ENCODE measurements around the gene APBB2.
A peak's percentile ranks its signal among the peaks of the same experiment; 100 is the strongest.

Gene APBB2

DNA sequence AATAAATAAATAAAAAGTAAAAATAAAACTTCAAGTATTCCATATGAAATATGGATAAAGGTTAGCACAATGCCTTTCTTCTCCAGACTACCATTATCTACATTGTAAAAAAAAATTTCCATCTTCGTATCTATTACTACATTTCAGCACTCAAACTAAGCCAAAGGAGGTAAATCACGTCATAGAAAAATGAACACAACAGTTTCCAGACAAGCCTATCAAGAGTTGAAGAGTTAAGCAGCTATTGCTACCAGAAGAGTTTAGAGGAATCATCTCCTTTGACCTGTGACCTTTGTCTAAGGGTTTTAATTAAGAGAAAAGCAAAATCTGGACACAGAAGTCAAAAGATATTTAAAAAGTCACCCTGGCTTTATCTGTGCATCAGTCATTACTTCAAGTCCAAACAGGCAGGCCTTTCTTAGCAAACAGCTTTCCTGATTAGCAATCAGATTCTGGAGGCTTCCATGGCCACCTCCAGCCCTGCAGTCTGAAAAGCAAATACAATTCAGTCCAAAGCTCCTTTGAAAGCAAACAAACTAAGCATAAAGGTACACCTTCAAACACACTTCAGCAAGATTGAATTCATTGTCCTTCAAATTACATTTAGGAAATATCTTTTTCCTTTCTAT lies 82.2 kb downstream of the APBB2 start:
- Histone ChIP-seq H3K36me3 (ENCODE audit: control insufficient read depth, insufficient read depth, low read length, severe bottlenecking) (no peaks in the 10 kb centered on the region), H3K9ac (ENCODE audit: low read length) (no peak overlapping the region), H3K9me3 (ENCODE audit: control insufficient read depth, low read length) (no peaks in the 10 kb centered on the region), H3K4me3 (ENCODE audit: low read length) (no peak overlapping the region), H3K4me1 (ENCODE audit: control insufficient read depth, insufficient read depth, low read length) (peaks cover 37% of the 10 kb centered on the region), H3K27me3 (replicated peaks; ENCODE audit: control insufficient read depth, insufficient read depth, low read length) (no peaks in the 10 kb centered on the region)
- DNase-seq (ENCODE audit: low read depth), result no peak

DNA sequence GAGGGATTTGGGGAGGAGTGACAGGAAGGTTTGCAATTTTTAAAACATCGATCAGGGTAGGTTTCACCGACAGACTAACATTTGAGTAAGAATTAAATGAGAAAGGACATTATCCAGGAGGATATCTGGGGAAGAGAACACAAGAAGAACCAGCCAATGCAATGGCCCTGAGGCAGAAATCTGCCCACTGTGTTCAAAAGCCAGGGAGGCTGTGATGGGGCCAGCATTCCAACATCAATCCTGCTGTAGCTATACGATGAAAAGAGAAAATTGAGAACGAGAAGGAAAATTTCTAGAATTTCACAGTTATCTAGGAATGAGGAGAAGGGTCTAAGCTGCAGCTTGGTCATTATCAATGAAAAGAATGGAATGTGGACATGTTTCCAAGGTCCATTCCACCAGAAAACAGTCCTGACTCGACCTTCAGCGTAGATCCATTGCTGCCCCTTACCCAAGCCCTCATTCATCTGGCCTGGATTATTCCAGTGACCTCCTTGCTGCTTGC lies 84.4 kb downstream of the APBB2 start:
- Histone ChIP-seq H3K4me1 (ENCODE audit: control insufficient read depth, insufficient read depth, low read length) (peaks cover 32% of the 10 kb centered on the region), H3K27me3 (replicated peaks; ENCODE audit: control insufficient read depth, insufficient read depth, low read length) (no peaks in the 10 kb centered on the region), H3K9ac (ENCODE audit: low read length) (no peak overlapping the region), H3K4me3 (ENCODE audit: low read length) (no peak overlapping the region), H3K9me3 (ENCODE audit: control insufficient read depth, low read length) (no peaks in the 10 kb centered on the region), H3K36me3 (ENCODE audit: control insufficient read depth, insufficient read depth, low read length, severe bottlenecking) (no peaks in the 10 kb centered on the region)
- no peak for DNase-seq (ENCODE audit: low read depth)

DNA sequence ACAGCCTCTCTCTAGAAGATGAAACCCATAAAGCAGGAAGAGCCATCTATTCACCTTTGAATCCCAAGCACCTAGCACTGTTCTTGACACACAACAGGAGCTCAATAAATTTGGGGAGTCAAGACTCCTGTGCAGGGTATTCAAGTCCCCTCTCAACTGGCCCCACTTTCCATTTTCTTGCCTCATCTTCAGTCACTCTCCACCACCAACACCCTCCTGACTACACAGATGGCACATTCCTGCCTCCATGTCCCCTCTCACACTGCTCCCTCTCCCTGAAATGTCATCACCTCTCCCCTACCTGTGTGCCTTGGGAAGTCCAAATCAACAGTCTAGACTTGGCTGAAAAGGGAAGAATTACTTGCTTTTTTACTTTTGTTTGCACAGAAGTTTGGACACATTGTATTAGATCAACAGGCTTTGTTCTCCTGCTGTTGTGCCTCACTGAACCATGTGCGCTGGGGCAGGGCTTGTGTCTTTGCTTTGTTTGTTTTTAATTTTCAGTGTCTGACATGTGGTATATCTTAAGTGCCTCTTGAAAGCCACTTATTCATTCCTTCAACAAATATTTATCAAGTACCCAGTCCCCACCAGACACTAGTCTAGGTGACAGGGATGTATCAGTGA lies 85.1 kb downstream of the APBB2 start:
- Histone ChIP-seq H3K36me3 (ENCODE audit: control insufficient read depth, insufficient read depth, low read length, severe bottlenecking) (no peaks in the 10 kb centered on the region), H3K9ac (ENCODE audit: low read length) (no peak overlapping the region), H3K27me3 (replicated peaks; ENCODE audit: control insufficient read depth, insufficient read depth, low read length) (no peaks in the 10 kb centered on the region)

DNA sequence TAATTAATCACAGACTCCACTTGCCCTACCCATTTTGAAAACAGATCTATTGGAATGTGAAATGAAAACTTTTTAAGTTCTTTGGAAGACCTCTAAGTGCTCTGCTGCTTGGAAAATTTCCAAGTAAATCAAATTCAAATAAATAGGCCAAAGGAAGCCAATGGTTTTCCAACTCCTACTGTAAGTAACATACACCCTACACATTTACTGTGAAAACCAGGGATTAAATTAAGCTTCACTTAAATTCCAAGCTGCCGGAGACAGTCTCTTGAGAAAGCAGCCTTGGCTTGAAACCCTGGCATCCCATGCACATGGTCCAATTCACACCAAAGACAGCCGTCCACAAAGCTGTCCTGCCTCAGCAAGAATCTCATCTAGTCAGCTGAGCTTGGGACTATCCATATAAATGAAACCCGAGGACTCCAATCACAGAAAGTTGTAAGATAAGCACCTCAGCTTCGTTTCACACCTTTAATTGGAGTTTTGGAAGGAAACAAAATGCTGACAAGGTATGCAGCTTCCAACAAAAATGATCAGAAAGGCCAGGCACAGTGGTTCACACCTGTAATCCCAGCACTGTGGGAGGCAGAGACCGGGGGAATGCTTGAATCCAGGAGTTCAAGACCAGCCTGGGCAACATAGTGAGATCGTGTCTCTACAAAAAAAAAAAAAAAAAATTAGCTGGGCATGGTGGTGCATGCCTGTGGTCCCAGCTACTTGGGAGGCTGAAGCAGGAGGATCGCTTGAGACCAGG lies 88.6 kb downstream of the APBB2 start:
- Histone ChIP-seq H3K4me3 (ENCODE audit: low read length) (no peak overlapping the region), H3K9me3 (ENCODE audit: control insufficient read depth, low read length) (no peaks in the 10 kb centered on the region), H3K27me3 (replicated peaks; ENCODE audit: control insufficient read depth, insufficient read depth, low read length) (no peaks in the 10 kb centered on the region), H3K36me3 (ENCODE audit: control insufficient read depth, insufficient read depth, low read length, severe bottlenecking) (no peaks in the 10 kb centered on the region), H3K4me1 (ENCODE audit: control insufficient read depth, insufficient read depth, low read length) (peaks cover 22% of the 10 kb centered on the region), H3K9ac (ENCODE audit: low read length) (no peak overlapping the region)
- peak; percentile 57 for DNase-seq (ENCODE audit: low read depth)

More for the DNA sequence above, 85.1 kb downstream of the APBB2 start:
- DNase-seq (ENCODE audit: low read depth), result no peak
- no peak overlapping the region for H3K4me3 ChIP-seq (ENCODE audit: low read length)
- no peaks in the 10 kb centered on the region for H3K9me3 ChIP-seq (ENCODE audit: control insufficient read depth, low read length)
- peaks cover 29% of the 10 kb centered on the region for H3K4me1 ChIP-seq (ENCODE audit: control insufficient read depth, insufficient read depth, low read length)

DNA sequence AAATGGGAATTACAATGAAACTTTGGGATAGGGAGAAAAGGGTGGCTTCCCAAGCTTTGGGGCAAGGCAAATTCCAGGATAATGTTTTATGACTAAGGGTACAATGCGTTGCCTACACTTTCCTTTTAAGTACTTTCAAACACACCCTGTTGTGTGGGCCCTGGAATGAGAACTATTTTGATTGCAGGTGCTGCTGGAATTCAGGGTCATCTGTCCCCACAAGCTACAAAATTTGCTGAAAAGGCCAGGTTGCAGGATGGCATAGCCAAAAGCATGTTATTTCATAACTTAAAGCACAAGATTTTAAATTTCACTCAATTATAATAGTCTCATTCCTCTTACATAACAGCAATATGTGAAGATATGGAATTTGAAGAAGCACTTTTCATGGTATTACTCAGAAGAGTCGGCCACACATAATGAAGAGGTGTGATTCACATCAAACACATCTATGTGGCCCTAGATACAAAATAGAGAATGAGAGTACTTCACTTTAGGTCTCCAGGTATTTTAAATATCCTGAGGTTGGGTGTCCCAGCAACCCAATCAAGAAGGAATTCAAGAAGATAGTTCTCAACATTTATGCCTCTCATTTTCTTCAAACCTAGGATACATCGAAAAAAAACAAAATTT lies 89.3 kb downstream of the APBB2 start:
- DNase-seq (ENCODE audit: low read depth), result no peak
- H3K9me3 ChIP-seq (ENCODE audit: control insufficient read depth, low read length), result no peaks in the 10 kb centered on the region
- no peak overlapping the region for H3K9ac ChIP-seq (ENCODE audit: low read length)
- no peaks in the 10 kb centered on the region for H3K27me3 ChIP-seq (replicated peaks; ENCODE audit: control insufficient read depth, insufficient read depth, low read length)
- H3K4me1 ChIP-seq (ENCODE audit: control insufficient read depth, insufficient read depth, low read length), result peaks cover 29% of the 10 kb centered on the region
- no peak overlapping the region for H3K4me3 ChIP-seq (ENCODE audit: low read length)
- no peaks in the 10 kb centered on the region for H3K36me3 ChIP-seq (ENCODE audit: control insufficient read depth, insufficient read depth, low read length, severe bottlenecking)

DNA sequence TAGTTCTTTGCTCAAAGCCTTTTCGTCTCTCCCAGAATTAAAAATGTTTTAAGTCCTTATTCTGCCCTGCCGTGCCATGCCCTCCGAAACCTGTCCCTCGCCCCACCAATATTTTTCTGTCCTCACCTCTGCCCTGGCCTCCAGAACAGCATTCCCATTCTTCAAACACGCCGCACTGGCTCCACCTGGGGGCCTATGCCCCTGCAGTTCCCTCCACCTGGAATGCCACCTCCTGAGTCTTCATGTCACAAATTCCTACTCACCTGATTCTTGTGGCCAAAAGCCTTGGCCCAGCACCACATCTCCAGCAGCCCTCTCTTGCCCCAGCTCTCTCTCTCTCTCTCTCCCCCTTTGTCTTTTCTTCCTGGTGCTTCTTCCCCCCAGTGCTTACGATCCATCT lies 91.6 kb downstream of the APBB2 start:
- H3K9ac ChIP-seq (ENCODE audit: low read length), result no peak overlapping the region
- no peaks in the 10 kb centered on the region for H3K27me3 ChIP-seq (replicated peaks; ENCODE audit: control insufficient read depth, insufficient read depth, low read length)
- no peaks in the 10 kb centered on the region for H3K9me3 ChIP-seq (ENCODE audit: control insufficient read depth, low read length)
- H3K4me3 ChIP-seq (ENCODE audit: low read length), result no peak overlapping the region
- no peak for DNase-seq (ENCODE audit: low read depth)
- H3K36me3 ChIP-seq (ENCODE audit: control insufficient read depth, insufficient read depth, low read length, severe bottlenecking), result no peaks in the 10 kb centered on the region
- peaks cover 40% of the 10 kb centered on the region for H3K4me1 ChIP-seq (ENCODE audit: control insufficient read depth, insufficient read depth, low read length)

DNA sequence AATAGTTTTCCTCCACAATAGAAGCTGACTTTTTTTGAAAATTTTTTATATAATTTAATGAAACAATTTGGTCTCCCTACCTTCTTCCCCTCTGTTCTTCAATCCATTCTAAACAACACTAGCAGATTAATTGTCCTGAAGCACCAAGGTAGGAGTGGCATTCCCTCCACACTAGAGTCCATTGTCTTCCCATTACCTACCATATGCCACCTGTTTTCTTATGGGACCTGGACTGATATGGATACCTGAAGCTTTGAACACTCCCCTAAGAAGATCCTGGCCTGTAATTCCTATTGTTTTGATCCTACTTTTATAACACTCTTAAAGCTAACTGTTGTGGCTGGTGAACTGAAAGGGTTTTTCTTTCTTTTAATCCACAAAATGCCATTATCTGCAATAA lies 92.0 kb downstream of the APBB2 start:
- Histone ChIP-seq H3K27me3 (replicated peaks; ENCODE audit: control insufficient read depth, insufficient read depth, low read length) (no peaks in the 10 kb centered on the region), H3K9ac (ENCODE audit: low read length) (no peak overlapping the region), H3K9me3 (ENCODE audit: control insufficient read depth, low read length) (no peaks in the 10 kb centered on the region), H3K4me1 (ENCODE audit: control insufficient read depth, insufficient read depth, low read length) (peaks cover 40% of the 10 kb centered on the region), H3K4me3 (ENCODE audit: low read length) (no peak overlapping the region), H3K36me3 (ENCODE audit: control insufficient read depth, insufficient read depth, low read length, severe bottlenecking) (no peaks in the 10 kb centered on the region)
- DNase-seq (ENCODE audit: low read depth), result no peak

DNA sequence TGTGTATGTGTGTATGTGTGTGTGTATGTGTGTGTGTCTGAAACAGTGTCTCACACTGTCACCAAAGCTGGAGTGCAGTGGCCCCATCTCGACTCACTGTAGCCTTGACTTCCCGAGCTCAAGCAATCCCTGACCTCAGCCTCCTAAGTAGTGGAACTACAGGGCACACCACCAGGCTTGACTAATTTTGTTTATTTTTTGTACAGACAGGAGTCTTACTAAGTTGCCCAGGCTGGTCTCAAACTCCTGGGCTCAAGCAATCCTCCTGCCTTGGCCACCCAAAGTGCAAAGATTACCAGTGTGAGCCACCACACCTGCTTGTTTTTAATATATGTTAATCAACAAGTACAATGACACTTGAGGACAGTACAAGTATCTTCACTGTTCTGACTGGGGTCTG lies 92.4 kb downstream of the APBB2 start:
- H3K9me3 ChIP-seq (ENCODE audit: control insufficient read depth, low read length), result no peaks in the 10 kb centered on the region
- no peak overlapping the region for H3K9ac ChIP-seq (ENCODE audit: low read length)
- no peak for DNase-seq (ENCODE audit: low read depth)
- H3K4me3 ChIP-seq (ENCODE audit: low read length), result no peak overlapping the region
- no peaks in the 10 kb centered on the region for H3K27me3 ChIP-seq (replicated peaks; ENCODE audit: control insufficient read depth, insufficient read depth, low read length)
- H3K4me1 ChIP-seq (ENCODE audit: control insufficient read depth, insufficient read depth, low read length), result peaks cover 40% of the 10 kb centered on the region
- no peaks in the 10 kb centered on the region for H3K36me3 ChIP-seq (ENCODE audit: control insufficient read depth, insufficient read depth, low read length, severe bottlenecking)

DNA sequence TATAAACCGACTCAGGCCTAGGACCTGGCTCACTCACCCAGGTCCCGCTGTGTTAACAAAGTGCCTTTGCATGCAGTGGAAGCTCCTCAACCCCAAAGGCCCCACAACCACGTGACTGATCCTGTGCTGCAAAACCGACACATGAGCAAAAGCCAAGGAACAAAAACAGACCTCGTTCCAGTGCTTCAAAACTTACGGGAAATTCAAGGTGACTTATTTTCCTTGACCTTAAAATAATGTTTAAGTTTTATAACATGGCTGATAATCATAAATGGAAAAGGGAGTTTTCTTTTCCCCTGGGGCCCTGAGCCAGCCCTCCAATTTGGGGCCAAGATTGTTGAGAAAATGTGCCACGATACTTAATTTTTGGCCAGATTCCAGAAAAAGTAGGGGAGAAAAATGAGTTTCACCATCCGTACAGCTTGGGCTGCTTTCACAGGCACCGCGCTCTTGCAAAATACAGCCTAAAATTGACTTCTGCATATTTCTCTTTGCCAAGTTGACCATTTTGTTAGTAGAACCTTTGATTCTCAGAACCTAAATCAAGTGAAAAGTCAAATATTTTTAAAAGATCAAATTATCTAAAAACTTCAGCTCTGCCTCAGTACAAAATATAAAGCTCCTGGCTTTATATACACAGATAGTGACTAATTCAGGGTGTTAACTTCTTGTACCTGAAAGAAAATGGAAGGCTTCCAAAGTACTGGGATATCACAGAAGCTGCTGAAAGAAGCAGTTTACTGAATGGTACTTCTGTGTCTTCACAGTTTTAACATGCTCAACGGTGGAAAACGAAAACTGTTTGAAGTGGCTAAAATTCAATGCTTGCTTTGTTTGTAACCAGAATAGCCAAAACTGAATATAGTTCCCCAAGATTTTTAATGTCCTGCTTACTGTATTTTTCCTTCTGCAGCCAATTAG lies 93.8 kb downstream of the APBB2 start:
- Histone ChIP-seq H3K27me3 (replicated peaks; ENCODE audit: control insufficient read depth, insufficient read depth, low read length) (no peaks in the 10 kb centered on the region), H3K4me3 (ENCODE audit: low read length) (peak overlapping the region; percentile 70), H3K4me1 (ENCODE audit: control insufficient read depth, insufficient read depth, low read length) (peaks cover 36% of the 10 kb centered on the region), H3K9ac (ENCODE audit: low read length) (peak overlapping the region; percentile 72), H3K36me3 (ENCODE audit: control insufficient read depth, insufficient read depth, low read length, severe bottlenecking) (no peaks in the 10 kb centered on the region), H3K9me3 (ENCODE audit: control insufficient read depth, low read length) (no peaks in the 10 kb centered on the region)
- DNase-seq (ENCODE audit: low read depth), result no peak

DNA sequence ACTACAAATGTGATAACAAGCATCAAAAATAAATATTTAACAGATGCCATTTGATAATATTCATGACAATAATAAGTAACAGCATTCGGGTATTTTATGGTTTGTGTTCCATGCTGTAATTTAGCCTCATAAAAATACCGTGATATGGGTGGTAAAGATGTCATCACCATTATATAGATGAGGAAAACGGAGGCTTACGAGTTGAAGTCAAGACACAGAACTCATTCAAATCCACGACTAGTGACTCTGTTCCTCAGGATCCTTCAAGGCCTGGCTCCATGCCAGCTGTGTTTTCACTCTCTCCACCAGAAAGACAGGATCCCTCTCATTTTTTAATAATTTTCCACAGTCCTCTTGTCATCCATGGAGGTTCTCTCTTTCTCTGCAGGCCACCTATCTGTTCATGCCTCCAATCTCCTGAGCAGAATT lies 94.5 kb downstream of the APBB2 start:
- Histone ChIP-seq H3K27me3 (replicated peaks; ENCODE audit: control insufficient read depth, insufficient read depth, low read length) (no peaks in the 10 kb centered on the region), H3K4me3 (ENCODE audit: low read length) (peak overlapping the region; percentile 70), H3K9ac (ENCODE audit: low read length) (peak overlapping the region; percentile 72), H3K36me3 (ENCODE audit: control insufficient read depth, insufficient read depth, low read length, severe bottlenecking) (no peaks in the 10 kb centered on the region), H3K4me1 (ENCODE audit: control insufficient read depth, insufficient read depth, low read length) (peaks cover 29% of the 10 kb centered on the region), H3K9me3 (ENCODE audit: control insufficient read depth, low read length) (no peaks in the 10 kb centered on the region)
- DNase-seq (ENCODE audit: low read depth), result no peak
